Suprapubic skin (tissue), 4 donors: ENCODE results near the gene CDKN2A. TPM values are rescaled to one million over a fixed set of nuclear protein-coding genes. Genes with fewer than 3 reads are reported as not detected.

Experiments
- DNase-seq, 2 donors: peaks; one replicate each; pipeline ENCODE4 v3.0.0-alpha.2; 2019; ENCODE audit warnings: low spot score in 2 of 2
- H3K27ac ChIP-seq: fragments of 200-600 bp; sonication (generic); one replicate; pipeline ENCODE4 v1.5.1; 2019
- H3K27me3 ChIP-seq: fragments of 200-600 bp; sonication (generic); one replicate; pipeline ENCODE4 v1.5.1; 2019
- H3K36me3 ChIP-seq: fragments of 200-600 bp; sonication (generic); one replicate; pipeline ENCODE4 v1.5.1; 2019
- H3K4me1 ChIP-seq: fragments of 200-600 bp; sonication (generic); one replicate; pipeline ENCODE4 v1.5.1; 2019
- H3K4me3 ChIP-seq: fragments of 200-600 bp; sonication (generic); one replicate; pipeline ENCODE4 v1.5.1; 2019; ENCODE audit warnings: mild to moderate bottlenecking
- H3K9me3 ChIP-seq: fragments of 200-600 bp; sonication (generic); one replicate; pipeline ENCODE4 v1.5.1; 2019
- CTCF ChIP-seq, 2 donors: fragments of 200-600 bp in 1 of 2; fragments of 450-650 bp in 1 of 2; sonication (generic) in 1 of 2; IDR thresholded peaks; one replicate each; pipeline ENCODE4 v1.5.1; 2016 to 2019; ENCODE audit warnings: antibody characterized with exemption in 2 of 2, mild to moderate bottlenecking in 1 of 2, moderate library complexity in 1 of 2
- EP300 ChIP-seq: sonication (generic); formaldehyde crosslinking; IDR thresholded peaks from one replicate; pipeline ENCODE4 v1.6.1; 2017; ENCODE audit warnings: antibody characterized with exemption
- POLR2A ChIP-seq, 2 donors: fragments of 450-650 bp; IDR thresholded peaks; one replicate each; pipeline ENCODE4 v1.6.1; 2017; ENCODE audit warnings: antibody characterized with exemption in 2 of 2, mild to moderate bottlenecking in 2 of 2, moderate library complexity in 2 of 2
- POLR2AphosphoS5 ChIP-seq, 3 donors: sonication (generic); formaldehyde crosslinking; IDR thresholded peaks; one replicate each; pipeline ENCODE4 v1.6.1; 2017; ENCODE audit warnings: antibody characterized with exemption in 3 of 3
- WGBS: methylation state at CpG from one replicate; pipeline ENCODE4 v1.1.5; 2018; 5-methylcytosine and 5-hydroxymethylcytosine counted together
- total RNA-seq, 4 donors: library from RNA; depleted of rRNA; stranded (reverse); fragments of >200 nt; gene quantifications; one replicate each; pipeline ENCODE4 v1.1.0, GENCODE V29; 2016

CDKN2A gene
- total RNA-seq, 4 donors from 2014 or later, result 2.0 to 3.4 TPM; not detected in 2

GRCh38 chr9:21919377-21920362 lies 74.5 kb downstream of the CDKN2A start:
- H3K9me3 ChIP-seq, result no peaks in the 10 kb centered on the region
- 10% methylated on average over 4 of the region's 4 CpGs for whole genome bisulfite sequencing
- H3K27ac ChIP-seq, result no peak overlapping the region
- no peaks in the 10 kb centered on the region for H3K36me3 ChIP-seq
- H3K4me3 ChIP-seq, result no peak overlapping the region
- H3K4me1 ChIP-seq, result no peaks in the 10 kb centered on the region
- TF ChIP-seq CTCF (IDR thresholded peaks at IDR 0.05) (no peak), EP300 (no peak), POLR2AphosphoS5 (IDR thresholded peaks at IDR 0.05) (no peak), POLR2A (IDR thresholded peaks at IDR 0.05) (no peak)
- no peaks in the 10 kb centered on the region for H3K27me3 ChIP-seq
- no peak for DNase-seq

Other genes starting within 250 kb of the CDKN2A start
- gene MTAP, start 191.8 kb downstream of the CDKN2A start, total RNA-seq, result 10 to 100 TPM; 15.2 to 24.9 (median 22.1) TPM
- under 1 TPM in 1 of 4 donors, not detected in 3; 0.59 TPM for gene CDKN2B-AS1, start 399 bp upstream of the CDKN2A start, total RNA-seq
- 10 to 100 TPM; 38.8 to 59.9 (median 51.9) TPM for gene CDKN2B, start 14.9 kb upstream of the CDKN2A start, total RNA-seq